Natural killer cell (primary cell): Measurements from ENCODE around the gene STPG3. TPM values are rescaled to one million over a fixed set of nuclear protein-coding genes. Genes with fewer than 3 reads are reported as not detected.

Experiments
- ATAC-seq, 3 donors: fragments of 150-1000 bp in 2 of 3; fragments of 200-7000 bp in 1 of 3; cut with Tn5 transposase; 1 replicate in 1 of 3; 2 replicates in 2 of 3; pipeline ENCODE4 v1.10.0; 2021; ENCODE audit warnings: mild to moderate bottlenecking in 2 of 3, moderate library complexity in 2 of 3
- DNase-seq, 2 donors: peaks; one replicate each; pipeline versions ENCODE4 v3.0.0 to v3.0.0-alpha.2; 2013 to 2021; ENCODE audit warnings: mixed read lengths in 1 of 2
- H3K27ac ChIP-seq: one replicate; pipeline ENCODE4 v1.5.1; 2013; ENCODE audit warnings: mild to moderate bottlenecking, low read length
- H3K27me3 ChIP-seq: one replicate; pipeline ENCODE4 v1.6.1; 2013; ENCODE audit warnings: low read length; ENCODE audit not compliant: control insufficient read depth, insufficient read depth
- H3K36me3 ChIP-seq: one replicate; pipeline ENCODE4 v1.6.1; 2013; ENCODE audit warnings: low read length; ENCODE audit not compliant: control insufficient read depth, insufficient read depth
- H3K4me1 ChIP-seq: one replicate; pipeline ENCODE4 v1.6.1; 2013; ENCODE audit warnings: low read length; ENCODE audit not compliant: control insufficient read depth, insufficient read depth
- H3K4me3 ChIP-seq: one replicate; pipeline ENCODE4 v1.5.1; 2013; ENCODE audit warnings: low read length
- H3K9me3 ChIP-seq: one replicate; pipeline ENCODE4 v1.6.1; 2013; ENCODE audit warnings: low read length; ENCODE audit not compliant: control insufficient read depth, insufficient read depth
- H3K27ac Mint-ChIP-seq, 2 donors: one replicate each; pipeline ENCODE4 v1.8.0; 2022; ENCODE audit warnings: mild to moderate bottlenecking in 2 of 2, mixed read lengths in 2 of 2, moderate library complexity in 1 of 2
- H3K27me3 Mint-ChIP-seq, 2 donors: one replicate each; pipeline ENCODE4 v1.8.0; 2022; ENCODE audit warnings: low read depth in 2 of 2, mixed read lengths in 2 of 2
- H3K36me3 Mint-ChIP-seq: one replicate; pipeline ENCODE4 v1.8.0; 2022; ENCODE audit warnings: mixed read lengths
- H3K4me1 Mint-ChIP-seq, 2 donors: one replicate each; pipeline ENCODE4 v1.8.0; 2022; ENCODE audit warnings: mixed read lengths in 2 of 2
- H3K4me3 Mint-ChIP-seq: one replicate; pipeline ENCODE4 v1.8.0; 2022; ENCODE audit warnings: mild to moderate bottlenecking, moderate library complexity, mixed read lengths
- H3K9me3 Mint-ChIP-seq, 2 donors: one replicate each; pipeline ENCODE4 v1.8.0; 2022; ENCODE audit warnings: mixed read lengths in 2 of 2
- WGBS: methylation state at CpG from one replicate; pipeline ENCODE4 v1.1.7; 2013; ENCODE audit warnings: missing lambda C conversion rate; ENCODE audit not compliant: insufficient coverage; 5-methylcytosine and 5-hydroxymethylcytosine counted together
- intact Hi-C: fragments of 100-400 bp; cut with micrococcal nuclease; formaldehyde crosslinking; loops from one replicate; pipeline ENCODE4 v1.14.2; 2022
- total RNA-seq, 4 donors: library from RNA; stranded (reverse); fragments of 120-200 nt in 1 of 4; gene quantifications; one replicate each; pipeline versions ENCODE4 v1.2.3 to v1.2.4, GENCODE V29; 2013 to 2022
- TF ChIP-seq, protein P1 (sequence below): fragments of 200-600 bp; IDR thresholded peaks from one replicate; pipeline ENCODE4 v1.8.0; 2022; ENCODE audit warnings: antibody characterized with exemption

Gene STPG3
- total RNA-seq, 3 donors from 2014 or later (not counting 1 experiment from before 2014, with no cell fraction given) = not detected

GRCh38 chr9:137268538-137269201 lies 17.6 kb downstream of the STPG3 start:
- Mint-ChIP-seq H3K4me3 (no peak overlapping the region), H3K27ac (no peak overlapping the region), H3K9me3 (no peaks in the 10 kb centered on the region), H3K27me3 (no peaks in the 10 kb centered on the region), H3K36me3 (no peaks in the 10 kb centered on the region), H3K4me1 (peaks cover 4 to 13% of the 10 kb centered on the region in 2 donors)
- Histone ChIP-seq H3K4me1 (peaks cover 26% of the 10 kb centered on the region), H3K27ac (no peak overlapping the region), H3K36me3 (peaks cover 42% of the 10 kb centered on the region), H3K27me3 (no peaks in the 10 kb centered on the region), H3K9me3 (no peaks in the 10 kb centered on the region), H3K4me3 (no peak overlapping the region)
- intact Hi-C loops = no loop called here
- ATAC-seq (no peak), DNase-seq (no peak)
- 84% methylated on average over 19 of the region's 19 CpGs for WGBS
- TF ChIP-seq, protein P1, sequence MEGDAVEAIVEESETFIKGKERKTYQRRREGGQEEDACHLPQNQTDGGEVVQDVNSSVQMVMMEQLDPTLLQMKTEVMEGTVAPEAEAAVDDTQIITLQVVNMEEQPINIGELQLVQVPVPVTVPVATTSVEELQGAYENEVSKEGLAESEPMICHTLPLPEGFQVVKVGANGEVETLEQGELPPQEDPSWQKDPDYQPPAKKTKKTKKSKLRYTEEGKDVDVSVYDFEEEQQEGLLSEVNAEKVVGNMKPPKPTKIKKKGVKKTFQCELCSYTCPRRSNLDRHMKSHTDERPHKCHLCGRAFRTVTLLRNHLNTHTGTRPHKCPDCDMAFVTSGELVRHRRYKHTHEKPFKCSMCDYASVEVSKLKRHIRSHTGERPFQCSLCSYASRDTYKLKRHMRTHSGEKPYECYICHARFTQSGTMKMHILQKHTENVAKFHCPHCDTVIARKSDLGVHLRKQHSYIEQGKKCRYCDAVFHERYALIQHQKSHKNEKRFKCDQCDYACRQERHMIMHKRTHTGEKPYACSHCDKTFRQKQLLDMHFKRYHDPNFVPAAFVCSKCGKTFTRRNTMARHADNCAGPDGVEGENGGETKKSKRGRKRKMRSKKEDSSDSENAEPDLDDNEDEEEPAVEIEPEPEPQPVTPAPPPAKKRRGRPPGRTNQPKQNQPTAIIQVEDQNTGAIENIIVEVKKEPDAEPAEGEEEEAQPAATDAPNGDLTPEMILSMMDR = no peak

GRCh38 chr9:137269231-137269772 lies 18.2 kb downstream of the STPG3 start:
- TF ChIP-seq, protein P1 = no peak
- H3K27ac ChIP-seq = no peak overlapping the region

DNA sequence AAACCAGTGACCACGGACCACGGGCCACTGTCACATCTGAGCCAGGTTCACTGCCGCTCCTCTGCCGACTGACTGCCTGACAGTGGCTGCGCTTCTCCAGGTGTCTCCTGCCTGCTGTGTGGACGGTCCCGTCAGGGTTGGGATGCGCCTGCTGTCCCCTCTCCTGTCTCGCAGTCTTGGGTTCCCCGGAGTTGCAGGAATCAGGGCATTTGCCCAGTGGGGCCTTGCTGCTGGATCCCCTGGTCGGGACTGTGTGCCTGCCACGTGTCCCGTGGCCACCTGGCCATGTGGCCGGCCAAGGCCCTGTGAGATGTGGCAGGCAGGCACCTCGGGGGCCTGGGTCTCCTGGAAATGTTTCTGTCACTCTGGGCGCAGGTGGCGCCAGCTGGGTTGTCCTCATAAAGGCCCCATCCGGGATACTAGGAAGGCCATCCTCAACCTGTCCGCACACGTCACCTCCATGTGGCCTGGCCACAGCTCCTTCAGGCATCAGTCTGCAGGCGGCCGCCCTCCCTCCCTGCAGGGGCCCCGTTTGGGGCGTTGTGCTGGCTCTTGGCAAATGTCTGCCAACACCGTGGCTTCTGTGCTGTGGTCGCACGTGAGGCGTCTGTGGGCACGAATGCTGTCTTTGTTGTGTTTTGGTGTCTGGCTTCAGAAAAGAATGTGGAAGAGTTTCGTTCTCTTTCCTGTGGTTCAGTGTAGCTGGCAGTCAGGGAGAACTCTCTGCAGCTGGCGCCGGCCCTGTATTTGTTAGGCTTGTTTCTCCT lies 20.0 kb downstream of the STPG3 start:
- WGBS = 50% methylated on average over 32 of the region's 32 CpGs
- H3K4me3 ChIP-seq = no peak overlapping the region
- H3K4me1 ChIP-seq = peaks cover 33% of the 10 kb centered on the region
- H3K4me3 Mint-ChIP-seq = no peak overlapping the region
- no peaks in the 10 kb centered on the region for H3K9me3 ChIP-seq
- DNase-seq = peak in 1 of 2 donors; percentile 62
- H3K27me3 ChIP-seq = no peaks in the 10 kb centered on the region
- no peaks in the 10 kb centered on the region for H3K27me3 Mint-ChIP-seq
- no peak overlapping the region for H3K27ac ChIP-seq
- intact Hi-C loops = no loop called here
- H3K36me3 Mint-ChIP-seq = no peaks in the 10 kb centered on the region
- no peak overlapping the region for H3K27ac Mint-ChIP-seq
- H3K9me3 Mint-ChIP-seq = no peaks in the 10 kb centered on the region
- ATAC-seq = peak in 2 of 3 donors; percentile 49 to 67
- H3K4me1 Mint-ChIP-seq = peaks cover 11 to 29% of the 10 kb centered on the region in 2 donors
- TF ChIP-seq, protein P1 = no peak
- H3K36me3 ChIP-seq = peaks cover 28% of the 10 kb centered on the region

More at GRCh38 chr9:137269231-137269772, 18.2 kb downstream of the STPG3 start:
- ATAC-seq = peak in 1 of 3 donors; percentile 18
- Histone ChIP-seq H3K36me3 (peaks cover 36% of the 10 kb centered on the region), H3K9me3 (no peaks in the 10 kb centered on the region), H3K27me3 (no peaks in the 10 kb centered on the region), H3K4me3 (no peak overlapping the region), H3K4me1 (peaks cover 26% of the 10 kb centered on the region)
- H3K27ac Mint-ChIP-seq = no peak overlapping the region
- H3K36me3 Mint-ChIP-seq = no peaks in the 10 kb centered on the region
- no peak for DNase-seq
- peaks cover 4 to 15% of the 10 kb centered on the region in 2 donors for H3K4me1 Mint-ChIP-seq
- no peak overlapping the region for H3K4me3 Mint-ChIP-seq
- H3K27me3 Mint-ChIP-seq = no peaks in the 10 kb centered on the region
- intact Hi-C loops = no loop called here
- WGBS = 91% methylated on average over 17 of the region's 17 CpGs
- no peaks in the 10 kb centered on the region for H3K9me3 Mint-ChIP-seq
